Embryonic facial prominence (tissue), 1 donor: ENCODE results near the gene VANGL1.

Source experiments
- DNase-seq: peaks from one replicate; pipeline ENCODE4 v3.0.0-alpha.2; 2016; ENCODE audit errors: extremely low spot score

VANGL1 gene

DNA sequence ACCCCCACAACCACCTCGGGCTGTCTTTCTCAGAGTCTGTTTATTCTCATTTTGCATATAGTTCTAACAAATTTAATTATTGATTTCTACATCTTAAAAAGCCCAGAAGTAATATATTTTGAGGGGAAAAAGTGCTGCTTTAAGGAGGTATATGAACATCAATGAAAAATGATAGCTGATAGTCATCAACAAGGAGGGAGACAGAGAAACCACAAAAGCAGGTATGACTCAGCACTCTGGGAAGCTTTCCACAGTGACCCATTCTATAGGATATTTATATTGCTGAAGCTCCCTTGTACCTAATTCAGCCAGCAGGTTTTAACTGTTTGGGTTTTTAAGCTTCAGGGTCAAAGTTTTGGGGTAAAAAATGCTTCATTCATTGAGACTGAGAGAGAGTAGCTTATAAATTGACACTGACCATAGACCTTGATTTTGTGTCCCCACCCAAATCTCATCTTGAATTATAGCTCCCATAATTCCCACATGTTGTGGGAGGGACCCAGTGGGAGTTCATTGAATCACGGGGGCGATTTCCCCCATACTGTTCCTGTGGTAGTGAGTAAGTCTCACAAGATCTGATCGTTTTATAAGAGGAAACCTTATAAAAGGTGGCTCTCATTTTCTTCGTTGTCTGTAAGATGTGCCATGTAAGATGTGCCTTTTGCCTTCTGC is 27.4 kb downstream of the VANGL1 start:
- no peak for DNase-seq

DNA sequence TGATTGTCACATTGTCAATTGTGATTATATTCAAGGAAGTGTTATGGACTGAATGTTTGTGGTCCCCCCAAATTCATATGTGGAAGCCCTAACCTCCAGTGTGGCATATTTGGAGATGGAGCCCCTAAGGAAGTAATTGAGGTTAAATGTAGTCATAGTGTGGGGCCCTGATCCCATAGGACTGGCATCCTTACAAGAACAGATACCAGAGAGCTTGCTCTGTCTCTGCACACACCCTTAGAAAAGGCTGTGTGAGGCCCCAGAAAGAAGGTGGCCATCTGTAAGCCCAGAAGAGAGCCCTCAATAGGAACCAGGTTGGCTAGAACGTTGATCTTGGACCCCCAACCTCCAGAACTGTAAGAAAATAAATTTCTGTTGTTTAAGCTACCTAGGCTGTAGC is 28.1 kb downstream of the VANGL1 start:
- no peak for DNase-seq

DNA sequence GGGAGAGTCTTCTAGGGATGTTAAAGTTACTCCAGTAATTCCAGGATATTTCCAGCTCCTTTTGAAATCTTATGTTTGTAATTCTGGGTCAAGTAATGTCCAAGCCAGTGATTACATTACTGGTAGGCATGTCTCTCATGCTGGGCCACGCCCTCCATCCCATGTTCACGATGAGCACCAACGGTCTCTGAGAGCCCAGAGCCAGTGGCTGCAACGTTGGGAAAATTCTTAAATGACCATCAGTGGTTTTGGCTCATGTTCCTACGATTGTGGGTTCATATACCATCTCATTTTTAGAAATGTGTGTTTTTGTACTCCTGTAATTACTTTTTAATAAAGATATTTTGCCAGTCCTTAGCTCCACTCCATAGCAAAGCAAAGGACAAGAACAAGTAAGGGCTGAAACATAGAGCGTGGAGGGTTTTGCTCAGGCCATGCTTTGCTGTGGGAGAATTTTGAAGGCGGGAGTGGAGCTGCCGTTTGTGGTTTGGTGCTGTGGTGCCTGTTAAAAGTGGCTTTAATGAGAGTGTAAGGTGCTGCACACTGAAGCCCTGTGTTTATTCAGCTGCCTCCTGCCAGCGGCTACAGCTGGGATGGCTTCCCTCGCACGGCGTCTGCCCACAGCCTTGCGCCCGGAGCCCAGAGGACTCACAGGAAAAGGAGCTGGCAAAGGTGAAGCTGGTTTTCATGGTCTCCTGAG is 28.9 kb downstream of the VANGL1 start:
- DNase-seq: no peak

DNA sequence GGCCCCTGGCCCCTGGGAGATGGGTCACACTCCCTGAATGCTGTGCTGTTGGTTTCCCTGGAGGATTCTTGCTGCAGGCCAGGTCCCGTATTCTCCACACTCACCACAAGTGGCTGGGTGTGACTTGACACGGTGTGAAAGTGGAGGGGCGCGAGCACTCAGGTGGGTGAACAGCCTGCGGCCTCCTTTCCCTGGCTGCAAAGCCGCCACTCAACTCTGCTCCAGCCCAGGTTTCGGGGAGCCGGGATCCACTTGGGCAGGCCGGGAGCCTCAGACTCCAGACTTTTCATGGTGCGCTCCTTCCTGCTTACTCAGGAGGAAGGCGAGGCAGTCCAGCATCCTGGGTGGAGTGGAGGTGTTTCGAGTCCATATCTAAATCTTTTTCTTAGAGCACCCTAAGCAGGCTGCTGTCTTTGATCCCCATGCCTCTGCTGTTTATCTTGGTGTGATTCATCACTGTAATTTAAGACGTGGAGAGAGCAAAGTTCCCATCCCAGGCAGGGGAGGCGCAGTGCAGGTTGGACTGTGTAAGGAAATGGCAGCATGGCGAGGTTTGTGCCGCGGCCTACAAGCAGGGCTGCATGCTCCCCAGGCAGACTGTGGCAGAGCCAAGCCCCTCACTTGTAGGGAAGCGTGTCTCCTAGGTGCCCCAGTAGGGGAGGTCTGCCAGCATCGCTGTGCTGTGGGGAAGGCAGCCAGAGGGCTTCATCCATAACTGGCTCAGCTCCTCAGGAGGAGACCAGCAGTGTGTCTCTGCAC is 29.6 kb downstream of the VANGL1 start:
- DNase-seq: no peak

DNA sequence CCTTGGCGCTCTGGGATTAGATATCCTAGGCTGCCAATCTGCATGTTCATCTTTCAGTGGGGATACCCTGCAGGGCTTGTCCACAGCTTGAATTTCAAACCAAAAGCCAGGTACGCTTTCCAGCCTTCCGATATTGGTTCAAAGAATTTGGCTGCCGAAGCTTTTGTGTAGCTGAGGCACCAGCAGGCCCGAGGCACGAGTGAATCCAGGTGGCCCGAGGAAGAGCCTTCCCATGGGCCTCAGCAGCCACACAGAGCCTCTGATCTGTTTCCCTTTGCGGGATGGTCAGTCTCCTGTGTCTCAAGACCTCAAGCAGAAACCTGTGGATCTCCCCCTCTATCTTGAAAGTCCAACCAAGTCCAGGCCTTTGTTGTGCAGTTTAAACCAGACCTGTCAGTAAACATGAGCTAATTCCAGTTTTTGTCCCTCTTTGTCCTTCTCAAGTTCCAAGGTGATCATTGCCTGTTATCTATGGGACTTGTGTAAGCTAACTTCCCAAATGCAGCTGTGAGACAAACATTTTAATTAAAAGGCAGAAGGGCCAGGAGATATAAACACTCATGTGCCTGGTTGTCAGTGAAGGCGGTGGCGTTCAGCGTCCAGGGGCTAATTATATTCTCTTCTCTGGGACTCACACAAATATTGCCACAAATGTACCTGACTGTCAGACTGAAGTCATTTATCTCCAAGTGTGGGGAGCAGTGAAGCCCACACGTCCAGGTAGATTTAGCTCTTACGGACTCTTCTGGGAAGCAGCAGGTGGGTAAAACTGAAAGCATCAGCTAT is 30.6 kb downstream of the VANGL1 start:
- no peak for DNase-seq

DNA sequence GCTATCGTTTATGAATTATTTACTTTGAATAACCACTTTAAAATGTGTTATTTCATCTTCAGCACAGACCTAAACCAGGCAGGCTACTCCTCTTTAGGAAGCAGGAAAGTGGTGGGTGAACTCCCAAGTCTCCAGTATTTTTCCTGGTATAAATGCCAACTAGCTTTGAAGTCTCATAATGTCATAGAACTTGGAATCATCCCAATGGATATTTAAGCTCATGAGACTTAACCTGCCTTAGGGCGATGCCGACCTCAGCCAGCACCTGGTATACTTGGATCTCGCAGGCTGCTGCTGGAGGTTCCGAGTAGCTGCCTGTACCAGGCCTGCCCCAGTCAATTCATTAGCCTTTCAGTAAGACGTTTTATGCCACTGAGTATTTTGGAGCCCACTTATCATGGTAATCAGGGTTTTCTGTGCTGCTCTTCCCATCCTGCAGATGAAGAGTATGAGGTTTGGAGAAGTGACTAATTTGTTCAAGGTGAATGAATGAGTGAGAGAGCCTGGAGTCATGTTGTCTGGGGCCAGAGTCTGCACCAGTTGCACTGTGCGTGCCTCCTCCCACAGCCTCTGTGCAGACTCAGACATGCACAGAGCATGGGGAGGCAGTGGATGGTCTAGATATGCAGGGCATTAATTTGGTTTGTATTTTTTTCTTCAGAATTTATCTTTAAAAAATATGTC is 34.9 kb downstream of the VANGL1 start:
- no peak for DNase-seq

DNA sequence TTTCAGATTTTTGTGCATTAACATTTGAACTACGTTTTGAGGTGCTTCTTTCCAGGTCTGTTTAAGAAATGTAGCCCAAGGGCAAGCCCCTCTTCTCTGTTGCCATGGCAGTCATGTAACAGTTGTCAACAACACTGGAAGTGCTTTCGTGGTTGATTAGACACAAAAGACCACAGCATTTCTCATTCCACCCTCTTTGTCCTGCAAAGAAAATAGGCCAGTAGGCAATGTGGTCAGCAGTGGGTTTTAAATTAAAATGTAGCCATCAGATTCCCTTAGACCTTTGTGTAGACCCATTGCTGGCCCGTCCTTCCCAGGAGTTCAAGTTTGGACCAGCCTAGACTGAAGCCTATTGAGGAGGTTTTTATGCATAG is 35.4 kb downstream of the VANGL1 start:
- no peak for DNase-seq

DNA sequence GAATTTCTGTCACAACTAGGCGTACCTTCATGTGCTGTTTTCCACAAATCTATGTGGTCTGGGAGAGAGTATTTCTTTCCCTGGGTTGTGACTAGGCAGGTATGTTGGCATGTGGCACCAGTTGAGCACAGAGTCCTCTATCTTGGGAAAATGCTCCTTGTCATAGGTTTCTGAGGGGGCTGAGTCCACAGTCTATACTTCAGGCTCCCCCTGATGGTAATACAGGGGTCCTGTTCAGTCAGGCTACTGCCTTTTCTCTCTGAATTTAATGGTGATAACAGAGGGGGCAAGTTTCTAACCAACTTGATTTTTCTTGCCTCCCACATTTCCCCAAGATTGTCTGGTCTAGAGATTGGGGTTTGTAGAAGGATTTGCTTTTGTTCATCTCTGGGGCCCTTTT is 35.8 kb downstream of the VANGL1 start:
- DNase-seq: no peak

DNA sequence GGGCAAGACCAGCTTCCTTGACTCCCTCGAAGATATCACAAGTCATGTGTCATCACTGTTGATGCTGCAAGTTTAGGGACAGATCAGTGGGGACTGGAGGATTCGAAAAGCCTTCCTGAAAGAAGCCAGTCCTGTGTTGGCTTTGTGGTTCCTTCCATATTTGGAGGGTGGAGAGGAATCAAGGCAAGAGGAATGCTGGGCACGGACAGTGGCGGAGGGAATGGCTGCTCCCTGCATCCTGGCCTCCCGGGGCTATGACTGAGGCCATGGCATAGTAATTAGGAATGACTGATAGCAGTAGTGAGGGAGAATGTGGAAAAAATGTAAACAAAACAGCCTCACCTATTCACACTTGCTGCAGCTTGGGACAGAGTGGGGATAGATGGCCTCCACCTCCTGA is 36.4 kb downstream of the VANGL1 start:
- DNase-seq: no peak

DNA sequence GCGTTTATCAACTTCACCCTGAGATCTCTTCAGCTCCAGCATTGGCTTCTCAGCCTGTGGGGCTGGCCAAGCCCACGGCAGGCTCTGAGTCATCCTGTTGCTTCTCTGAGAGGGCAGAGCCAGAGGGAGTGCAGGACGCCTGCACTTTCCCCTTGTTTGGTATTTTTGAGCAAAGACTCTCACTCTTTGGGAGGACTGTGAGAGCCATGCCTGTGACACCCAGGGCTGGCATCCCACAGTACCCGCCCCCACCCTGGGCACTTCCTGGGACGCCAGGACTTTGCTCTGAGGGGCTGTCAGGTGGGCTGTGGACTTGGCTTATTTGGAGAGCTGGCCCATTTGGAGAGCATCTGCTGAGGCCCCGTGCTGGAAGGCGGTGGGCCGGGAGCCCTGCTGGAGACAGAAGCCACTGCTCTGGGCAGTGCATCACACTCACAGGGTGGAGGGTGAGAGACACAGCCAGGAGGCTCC is 37.4 kb downstream of the VANGL1 start:
- DNase-seq: no peak

DNA sequence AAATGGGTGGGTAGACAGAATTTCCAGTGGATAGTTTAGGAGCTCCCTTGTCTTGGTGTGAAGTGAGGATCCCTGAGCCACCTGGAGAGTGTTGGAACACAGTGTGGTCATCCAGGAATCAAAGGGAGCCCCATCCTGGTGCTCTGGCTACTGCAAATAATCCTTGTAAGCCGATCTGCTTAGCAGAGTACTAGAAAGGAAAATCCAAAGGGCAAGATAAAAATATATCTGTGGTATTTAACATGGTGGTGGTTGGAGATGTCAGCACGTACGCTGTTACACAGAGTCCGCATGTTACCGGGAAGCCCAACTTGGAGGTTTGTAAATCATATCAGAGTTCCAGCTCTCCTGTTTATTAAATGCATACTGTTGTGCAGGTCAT is 39.0 kb downstream of the VANGL1 start:
- no peak for DNase-seq

DNA sequence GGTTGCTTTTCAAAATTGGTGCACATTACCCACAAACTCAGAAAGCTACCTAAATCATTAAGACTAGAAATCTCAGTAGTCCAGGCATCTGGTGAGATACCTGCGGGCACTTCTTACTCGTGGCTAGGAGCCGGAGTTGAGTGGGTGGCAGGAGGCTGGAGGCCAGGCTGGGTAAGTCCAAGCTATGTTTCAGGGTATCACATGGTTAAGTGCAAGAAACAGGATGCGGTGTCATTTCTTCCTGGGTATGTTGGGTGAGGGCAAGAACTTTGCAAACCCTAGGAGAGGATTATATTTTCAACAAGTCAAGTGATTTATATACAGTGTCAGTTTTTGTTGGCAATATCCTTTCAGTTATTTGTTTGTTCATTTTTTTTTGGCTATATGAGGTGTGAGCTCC is 41.0 kb downstream of the VANGL1 start:
- no peak for DNase-seq

DNA sequence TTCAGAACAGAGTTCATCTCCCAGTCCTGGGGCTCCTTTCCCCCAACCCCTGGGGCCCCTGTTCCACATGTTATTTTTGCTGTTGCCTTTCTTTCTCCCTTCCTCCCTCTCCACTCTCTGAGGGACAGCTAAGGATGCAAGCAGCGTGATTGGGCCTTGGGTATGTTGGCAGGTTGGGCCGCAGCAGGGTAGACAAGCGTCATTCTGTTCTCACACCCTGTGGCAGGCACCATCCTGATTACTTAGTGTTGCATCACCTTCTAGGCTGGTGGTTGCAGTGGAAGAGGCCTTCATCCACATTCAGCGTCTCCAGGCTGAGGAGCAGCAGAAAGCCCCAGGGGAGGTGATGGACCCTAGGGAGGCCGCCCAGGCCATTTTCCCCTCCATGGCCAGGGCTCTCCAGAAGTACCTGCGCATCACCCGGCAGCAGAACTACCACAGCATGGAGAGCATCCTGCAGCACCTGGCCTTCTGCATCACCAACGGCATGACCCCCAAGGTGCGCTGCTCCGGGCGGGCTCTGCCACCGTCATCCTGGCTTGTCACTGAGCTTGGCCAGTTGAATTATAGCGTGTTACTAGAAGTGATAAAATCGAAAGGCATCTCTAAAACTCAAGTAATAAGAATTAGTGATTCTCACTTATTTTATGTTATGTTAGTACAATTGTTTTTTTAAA is 43.4 kb downstream of the VANGL1 start:
- no peak for DNase-seq

DNA sequence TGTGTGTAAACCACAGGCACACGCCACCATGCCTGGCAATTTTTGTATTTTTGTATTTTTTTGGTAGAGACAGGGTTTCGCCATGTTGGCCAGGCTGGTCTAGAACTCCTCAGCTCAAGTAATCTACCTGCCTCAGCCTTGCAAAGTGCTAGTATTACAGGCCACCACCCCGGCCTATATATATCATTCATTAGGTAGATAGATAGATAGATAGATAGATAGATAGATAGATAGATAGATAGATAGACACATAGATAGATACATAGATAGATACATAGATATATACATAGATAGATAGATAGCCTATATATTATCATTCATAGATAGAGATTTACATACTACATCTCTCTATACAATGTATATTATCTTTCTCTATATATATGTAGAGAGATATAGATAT is 46.0 kb downstream of the VANGL1 start:
- no peak for DNase-seq

DNA sequence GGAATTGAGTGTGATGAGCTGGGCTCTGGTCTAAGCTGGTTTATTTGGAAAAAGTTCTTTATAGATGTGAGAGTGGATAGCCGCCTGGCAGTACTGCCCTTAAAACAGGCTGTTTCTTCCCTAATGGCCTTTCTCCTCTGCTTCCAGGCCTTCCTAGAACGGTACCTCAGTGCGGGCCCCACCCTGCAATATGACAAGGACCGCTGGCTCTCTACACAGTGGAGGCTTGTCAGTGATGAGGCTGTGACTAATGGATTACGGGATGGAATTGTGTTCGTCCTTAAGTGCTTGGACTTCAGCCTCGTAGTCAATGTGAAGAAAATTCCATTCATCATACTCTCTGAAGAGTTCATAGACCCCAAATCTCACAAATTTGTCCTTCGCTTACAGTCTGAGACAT is 49.2 kb downstream of the VANGL1 start:
- no peak for DNase-seq

DNA sequence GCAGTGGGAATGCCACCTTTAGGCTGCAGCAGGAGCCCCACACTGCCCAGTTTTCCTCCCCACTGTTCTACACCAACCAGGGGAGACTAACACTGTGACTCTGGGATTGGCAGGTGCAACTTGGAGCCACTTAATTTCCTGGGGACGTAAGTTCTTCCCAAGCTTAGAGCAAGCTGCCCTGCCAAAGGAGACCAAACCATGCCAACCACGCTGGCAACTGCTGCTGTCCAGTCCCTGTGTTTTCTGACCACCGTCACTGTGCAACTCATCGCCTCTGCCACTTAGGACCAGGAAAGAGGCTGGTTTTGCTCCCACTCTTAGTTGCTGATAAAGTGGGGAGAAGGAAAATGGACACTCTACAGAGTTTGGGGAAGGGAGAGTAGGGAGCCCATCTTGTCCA is 50.5 kb downstream of the VANGL1 start:
- DNase-seq: no peak

DNA sequence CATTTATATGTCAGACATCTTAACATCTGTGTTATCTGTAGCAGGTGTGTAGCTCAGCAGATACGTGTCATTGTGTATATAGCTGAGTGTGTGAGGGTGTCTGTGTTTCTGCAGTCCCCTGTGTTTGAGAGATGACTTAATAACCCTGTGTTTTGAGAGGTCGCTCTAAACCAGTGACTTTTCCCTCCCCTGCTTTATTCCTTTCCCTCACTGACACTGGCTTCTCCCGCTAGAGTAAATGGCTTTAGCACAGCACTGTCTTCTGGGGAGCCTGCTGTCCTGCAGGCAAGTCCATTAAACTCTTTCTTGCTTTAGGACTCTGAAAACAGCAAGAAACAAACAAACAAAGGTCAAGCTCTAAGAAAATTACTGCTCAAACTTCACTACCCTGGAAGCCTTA is 53.0 kb downstream of the VANGL1 start:
- no peak for DNase-seq

DNA sequence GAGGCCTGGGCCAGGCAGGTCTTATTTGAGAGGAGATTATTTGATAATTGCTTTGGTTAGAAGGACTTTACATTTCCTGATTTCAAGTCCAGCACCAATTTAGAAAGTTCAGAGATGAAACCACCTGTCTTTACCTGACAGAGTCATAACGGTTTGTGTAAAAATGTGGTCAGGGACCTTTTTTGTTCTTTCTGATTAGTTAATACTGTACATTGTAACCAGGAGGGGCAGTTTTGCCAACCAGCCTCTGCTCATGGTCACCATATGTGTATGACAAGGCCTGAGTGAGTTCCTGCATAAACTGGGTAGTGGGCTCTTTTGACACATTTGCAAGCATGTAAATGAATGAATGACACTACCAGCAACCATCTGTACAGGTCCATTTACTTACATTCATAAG is 55.8 kb downstream of the VANGL1 start:
- DNase-seq: no peak

DNA sequence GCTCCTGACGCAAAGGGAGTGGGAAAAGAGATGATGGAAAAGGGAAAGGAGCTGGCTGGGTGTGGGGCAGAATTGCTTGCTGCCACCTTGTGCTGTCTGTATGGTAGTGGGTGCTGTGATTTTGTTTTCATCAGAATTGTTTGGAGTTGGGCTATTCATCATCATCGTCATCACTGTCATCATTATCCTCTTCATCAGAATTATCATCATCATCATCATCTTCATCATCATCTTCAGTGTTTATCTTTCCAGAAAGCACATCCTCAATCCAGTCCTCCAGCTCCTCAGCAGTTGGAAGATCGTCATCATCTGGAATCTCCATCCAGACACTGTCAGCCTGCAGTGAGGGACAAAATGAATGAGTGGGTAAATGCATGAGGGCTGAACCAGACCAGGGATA is 59.3 kb downstream of the VANGL1 start:
- DNase-seq: no peak

DNA sequence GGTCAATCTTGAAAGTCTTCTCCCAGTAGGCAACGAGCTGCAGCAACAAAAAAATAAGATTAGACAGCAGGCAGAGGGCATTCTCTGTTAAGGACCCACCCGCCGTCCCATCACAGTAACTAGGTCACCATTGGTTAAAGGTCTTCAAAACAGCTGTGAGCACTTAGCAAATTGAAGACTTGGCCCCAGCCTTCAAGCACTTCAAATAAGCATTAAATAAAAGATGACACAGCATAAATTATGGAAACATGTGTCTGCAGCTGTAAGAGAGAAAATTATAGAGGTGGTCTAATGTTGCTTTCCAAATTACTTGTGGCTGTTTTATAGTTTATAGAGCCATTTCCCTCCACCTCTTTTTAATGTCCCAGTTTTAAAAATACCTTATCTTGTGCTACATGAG is 61.2 kb downstream of the VANGL1 start:
- no peak for DNase-seq
